Measurements from ENCODE around the gene CCDC9B.

DNA sequence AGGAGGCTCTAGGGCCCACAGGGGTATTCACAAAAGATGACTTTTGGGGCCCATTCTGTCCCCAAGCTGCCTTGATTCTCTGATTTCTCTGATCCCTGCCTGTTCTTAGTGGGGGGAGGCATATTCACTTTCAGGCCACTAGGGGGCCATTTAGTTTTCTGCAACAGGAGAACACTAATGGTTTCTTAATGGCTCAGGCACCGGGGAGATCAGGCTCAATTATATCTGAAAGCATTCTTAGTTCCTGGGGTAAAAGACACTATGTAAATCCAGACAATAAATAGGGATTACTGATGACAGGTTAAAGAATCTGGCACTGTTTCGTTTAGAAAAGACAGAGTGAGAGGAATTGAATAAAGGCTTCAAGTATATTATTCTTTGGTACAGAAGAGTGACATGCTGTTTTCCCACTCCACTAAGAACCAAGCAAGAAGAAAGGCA is 19.8 kb downstream of the CCDC9B start:
- TF ChIP-seq, protein P1, sequence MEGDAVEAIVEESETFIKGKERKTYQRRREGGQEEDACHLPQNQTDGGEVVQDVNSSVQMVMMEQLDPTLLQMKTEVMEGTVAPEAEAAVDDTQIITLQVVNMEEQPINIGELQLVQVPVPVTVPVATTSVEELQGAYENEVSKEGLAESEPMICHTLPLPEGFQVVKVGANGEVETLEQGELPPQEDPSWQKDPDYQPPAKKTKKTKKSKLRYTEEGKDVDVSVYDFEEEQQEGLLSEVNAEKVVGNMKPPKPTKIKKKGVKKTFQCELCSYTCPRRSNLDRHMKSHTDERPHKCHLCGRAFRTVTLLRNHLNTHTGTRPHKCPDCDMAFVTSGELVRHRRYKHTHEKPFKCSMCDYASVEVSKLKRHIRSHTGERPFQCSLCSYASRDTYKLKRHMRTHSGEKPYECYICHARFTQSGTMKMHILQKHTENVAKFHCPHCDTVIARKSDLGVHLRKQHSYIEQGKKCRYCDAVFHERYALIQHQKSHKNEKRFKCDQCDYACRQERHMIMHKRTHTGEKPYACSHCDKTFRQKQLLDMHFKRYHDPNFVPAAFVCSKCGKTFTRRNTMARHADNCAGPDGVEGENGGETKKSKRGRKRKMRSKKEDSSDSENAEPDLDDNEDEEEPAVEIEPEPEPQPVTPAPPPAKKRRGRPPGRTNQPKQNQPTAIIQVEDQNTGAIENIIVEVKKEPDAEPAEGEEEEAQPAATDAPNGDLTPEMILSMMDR (IDR thresholded peaks at IDR 0.05; ENCODE audit: borderline replicate concordance, extremely low read depth, low read length, poor library complexity, severe bottlenecking) = peak; percentile 87
- TF ChIP-seq EZH2 (IDR thresholded peaks at IDR 0.05; ENCODE audit: borderline replicate concordance, low read depth, low read length, severe bottlenecking) = no peak

Data from DND-41 (cell line).